Nephron progenitor cell (in vitro differentiated cells): ENCODE results near the gene PHF19.

Experiments used
- DNase-seq: peaks from one replicate; pipeline ENCODE4 v3.0.0; 2021
- H3K27ac Mint-ChIP-seq: 2 replicates; pipeline ENCODE4 v1.8.0; 2021; ENCODE audit warnings: mild to moderate bottlenecking, moderate library complexity, mixed read lengths
- H3K27me3 Mint-ChIP-seq: 2 replicates; pipeline ENCODE4 v1.8.0; 2021; ENCODE audit warnings: mild to moderate bottlenecking, low read depth, mixed read lengths; ENCODE audit not compliant: poor library complexity
- H3K36me3 Mint-ChIP-seq: 2 replicates; pipeline ENCODE4 v1.8.0; 2021; ENCODE audit warnings: low read depth, mixed read lengths
- H3K4me1 Mint-ChIP-seq: 2 replicates; pipeline ENCODE4 v1.8.0; 2021; ENCODE audit warnings: mixed read lengths
- H3K4me3 Mint-ChIP-seq: 2 replicates; pipeline ENCODE4 v1.8.0; 2021; ENCODE audit warnings: mild to moderate bottlenecking, moderate library complexity, mixed read lengths
- H3K9me3 Mint-ChIP-seq: 2 replicates; pipeline ENCODE4 v1.8.0; 2021; ENCODE audit warnings: mild to moderate bottlenecking, moderate library complexity, mixed read lengths
- CTCF ChIP-seq: fragments of 200-600 bp; sonication (generic); IDR thresholded peaks from 2 replicates; pipeline ENCODE4 v1.5.0; 2021; ENCODE audit warnings: antibody characterized with exemption

The PHF19 gene

DNA sequence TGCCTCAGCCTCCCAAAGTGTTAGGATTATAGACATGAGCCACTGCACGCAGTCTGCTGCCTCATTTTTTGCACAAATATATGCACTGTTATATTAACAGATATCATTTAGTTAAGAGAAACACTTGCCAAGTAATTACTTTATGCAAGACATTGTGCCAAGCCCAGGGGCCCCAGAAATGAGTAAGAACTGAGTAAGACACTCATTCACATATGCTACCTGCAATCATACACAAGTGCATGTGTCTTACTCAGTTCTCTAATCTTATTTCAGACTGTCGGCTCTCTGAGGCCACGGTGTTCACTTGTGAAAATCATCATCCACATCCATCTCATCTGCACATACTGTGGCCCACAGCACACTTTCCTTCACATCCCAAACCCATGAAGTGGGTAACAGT, 33.7 kb upstream of the PHF19 start:
- no peaks in the 10 kb centered on the region for H3K36me3 Mint-ChIP-seq
- peaks cover 11% of the 10 kb centered on the region for H3K27me3 Mint-ChIP-seq
- DNase-seq = no peak
- H3K9me3 Mint-ChIP-seq = no peaks in the 10 kb centered on the region
- H3K4me1 Mint-ChIP-seq = peaks cover 31% of the 10 kb centered on the region
- no peak overlapping the region for H3K4me3 Mint-ChIP-seq
- TF ChIP-seq CTCF = no peak
- H3K27ac Mint-ChIP-seq = no peak overlapping the region

GRCh38 chr9:120909904-120910303, 32.9 kb upstream of the PHF19 start:
- Mint-ChIP-seq H3K4me1 (peaks cover 31% of the 10 kb centered on the region), H3K4me3 (no peak overlapping the region), H3K36me3 (no peaks in the 10 kb centered on the region), H3K27ac (no peak overlapping the region), H3K9me3 (no peaks in the 10 kb centered on the region), H3K27me3 (peaks cover 12% of the 10 kb centered on the region)
- DNase-seq = no peak
- TF ChIP-seq CTCF = no peak

DNA sequence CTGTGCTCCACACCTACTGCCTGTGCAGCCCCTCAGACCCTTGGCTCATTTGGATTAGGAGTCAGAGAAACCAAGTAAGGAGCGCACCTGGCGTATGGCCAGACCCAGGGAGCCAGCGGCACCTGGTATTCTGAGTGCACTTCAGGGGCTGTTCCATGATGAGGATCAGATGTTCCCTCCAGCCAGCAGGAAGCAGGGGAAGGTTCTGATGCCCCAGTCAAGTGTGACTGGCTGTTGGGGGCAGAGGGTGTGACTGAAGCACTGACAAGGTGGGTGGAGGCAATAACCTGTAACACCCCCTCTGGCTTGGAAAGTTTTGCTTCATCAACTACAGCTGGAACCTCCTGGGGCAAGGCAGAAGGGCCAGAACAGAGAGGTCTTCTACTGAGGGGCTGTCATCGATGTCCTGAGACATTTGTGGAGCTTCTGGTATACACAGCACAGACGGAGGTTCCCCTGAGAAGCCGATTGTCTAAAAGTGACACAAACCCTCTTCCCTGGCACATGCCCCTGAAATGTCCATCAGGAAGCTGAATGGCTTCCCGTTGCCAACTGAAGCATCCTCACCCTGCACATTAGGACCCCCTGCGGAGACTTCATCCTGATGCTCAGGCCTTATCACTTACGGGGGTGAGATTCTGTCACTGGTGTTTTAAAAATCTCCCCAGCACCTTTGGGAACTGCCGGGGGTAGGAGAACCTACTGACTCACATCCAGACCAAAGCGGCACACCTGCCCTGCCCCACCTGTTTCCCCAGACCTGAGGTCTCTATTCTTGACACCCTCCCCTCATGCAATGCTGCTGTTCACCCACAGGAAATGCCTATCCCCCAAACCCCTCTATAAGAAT, 28.6 kb upstream of the PHF19 start:
- no peak overlapping the region for H3K4me3 Mint-ChIP-seq
- TF ChIP-seq CTCF = no peak
- H3K36me3 Mint-ChIP-seq = no peaks in the 10 kb centered on the region
- H3K9me3 Mint-ChIP-seq = no peaks in the 10 kb centered on the region
- peaks cover 12% of the 10 kb centered on the region for H3K4me1 Mint-ChIP-seq
- no peak for DNase-seq
- no peak overlapping the region for H3K27ac Mint-ChIP-seq
- peaks cover 17% of the 10 kb centered on the region for H3K27me3 Mint-ChIP-seq

DNA sequence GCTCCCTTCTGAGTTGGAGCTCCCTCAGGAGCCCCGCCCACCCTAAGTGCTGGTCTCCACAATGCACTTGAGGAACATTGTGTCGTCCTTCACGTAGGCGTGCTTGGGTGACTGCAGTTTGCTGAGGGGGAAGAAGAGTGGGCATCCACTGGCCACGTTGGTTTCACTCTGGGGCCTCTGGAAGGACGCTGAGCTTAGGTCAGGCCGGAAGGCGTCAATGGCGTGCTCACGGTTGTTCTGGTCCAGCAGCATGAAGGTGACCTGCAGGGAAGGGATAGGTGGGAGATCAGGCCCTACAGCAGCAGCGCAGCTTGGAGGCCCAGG, 28.0 kb upstream of the PHF19 start:
- H3K36me3 Mint-ChIP-seq = no peaks in the 10 kb centered on the region
- no peak for TF ChIP-seq CTCF
- H3K9me3 Mint-ChIP-seq = no peaks in the 10 kb centered on the region
- peaks cover 12% of the 10 kb centered on the region for H3K4me1 Mint-ChIP-seq
- H3K4me3 Mint-ChIP-seq = no peak overlapping the region
- DNase-seq = no peak
- H3K27me3 Mint-ChIP-seq = peaks cover 17% of the 10 kb centered on the region
- no peak overlapping the region for H3K27ac Mint-ChIP-seq

- H3K9me3 Mint-ChIP-seq = no peaks in the 10 kb centered on the region
- no peak overlapping the region for H3K27ac Mint-ChIP-seq
- H3K27me3 Mint-ChIP-seq = peaks cover 14% of the 10 kb centered on the region
- DNase-seq = no peak
- no peak for TF ChIP-seq CTCF
- peaks cover 12% of the 10 kb centered on the region for H3K4me1 Mint-ChIP-seq
- H3K36me3 Mint-ChIP-seq = no peaks in the 10 kb centered on the region
- H3K4me3 Mint-ChIP-seq = no peak overlapping the region
Measured at GRCh38 chr9:120904061-120904977, 27.3 kb upstream of the PHF19 start.
